ENCODE data around the gene OR52E6. TPM values are rescaled to one million over a fixed set of nuclear protein-coding genes. Genes with fewer than 3 reads are reported as not detected.

The OR52E6 gene
- total RNA-seq, 1 donor from 2014 or later: not detected

- Mint-ChIP-seq H3K9me3 (peaks cover 11% of the 10 kb centered on the region), H3K36me3 (no peaks in the 10 kb centered on the region), H3K4me1 (no peaks in the 10 kb centered on the region), H3K27ac (no peak overlapping the region), H3K4me3 (no peak overlapping the region), H3K27me3 (ENCODE audit: low read depth) (peaks cover 19% of the 10 kb centered on the region)
- TF ChIP-seq CTCF (IDR thresholded peaks at IDR 0.05; ENCODE audit: unreplicated experiment): no peak
- DNase-seq (ENCODE audit: low spot score in 2 of 2, unreplicated experiment in 2 of 2): no peak
Measured at GRCh38 chr11:5878564-5878963, 36.9 kb upstream of the OR52E6 start.

GRCh38 chr11:5865826-5866225 lies 24.1 kb upstream of the OR52E6 start:
- no peak for TF ChIP-seq CTCF (IDR thresholded peaks at IDR 0.05; ENCODE audit: unreplicated experiment)
- DNase-seq (ENCODE audit: low spot score in 2 of 2, unreplicated experiment in 2 of 2): no peak
- Mint-ChIP-seq H3K36me3 (no peaks in the 10 kb centered on the region), H3K4me1 (no peaks in the 10 kb centered on the region), H3K27ac (no peak overlapping the region), H3K4me3 (no peak overlapping the region), H3K27me3 (ENCODE audit: low read depth) (peaks cover 10% of the 10 kb centered on the region), H3K9me3 (peaks cover 16% of the 10 kb centered on the region)

GRCh38 chr11:5857590-5857989 lies 15.9 kb upstream of the OR52E6 start, which contains the start of gene OR52E8:
Gene OR52E8, minus strand, starts transcription at chr11:5857690. Its CDS starts 0 bp downstream, at chr11:5857690.
- no peak within 1 kb of the TSS for H3K27ac Mint-ChIP-seq

DNA sequence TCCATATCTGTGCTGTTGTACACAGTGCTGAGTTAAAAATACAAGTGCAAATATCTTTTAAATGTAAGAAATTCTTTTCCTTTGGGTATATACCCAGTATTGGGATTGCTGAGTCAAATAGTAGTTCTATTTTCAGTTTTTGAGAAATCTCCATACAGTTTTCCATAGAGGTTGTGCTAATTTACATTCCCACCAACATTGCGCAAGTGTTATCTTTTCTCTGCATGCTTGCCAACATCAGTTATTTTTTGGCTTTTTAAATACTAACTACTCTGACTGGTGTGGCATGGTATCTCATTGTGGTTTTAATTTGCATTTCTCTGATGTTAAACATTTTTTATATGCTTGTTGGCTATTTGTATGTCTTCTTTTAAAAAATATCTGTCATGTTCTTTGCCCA lies 9.3 kb upstream of the OR52E6 start:
- TF ChIP-seq CTCF (IDR thresholded peaks at IDR 0.05; ENCODE audit: unreplicated experiment): no peak
- Mint-ChIP-seq H3K9me3 (peaks cover 21% of the 10 kb centered on the region), H3K4me3 (no peak overlapping the region), H3K27ac (no peak overlapping the region), H3K36me3 (no peaks in the 10 kb centered on the region), H3K4me1 (no peaks in the 10 kb centered on the region), H3K27me3 (ENCODE audit: low read depth) (no peaks in the 10 kb centered on the region)
- no peak for DNase-seq (ENCODE audit: low spot score in 2 of 2, unreplicated experiment in 2 of 2)

More at GRCh38 chr11:5857590-5857989, 15.9 kb upstream of the OR52E6 start, which contains the start of gene OR52E8:
- H3K27me3 Mint-ChIP-seq (ENCODE audit: low read depth): peaks cover 19% of the 10 kb centered on the region
- no peak for DNase-seq (ENCODE audit: low spot score in 2 of 2, unreplicated experiment in 2 of 2)
- H3K4me1 Mint-ChIP-seq: no peaks in the 10 kb centered on the region
- peaks cover 12% of the 10 kb centered on the region for H3K9me3 Mint-ChIP-seq
- H3K36me3 Mint-ChIP-seq: no peaks in the 10 kb centered on the region
- no peak for TF ChIP-seq CTCF (IDR thresholded peaks at IDR 0.05; ENCODE audit: unreplicated experiment)
- H3K4me3 Mint-ChIP-seq: no peak within 1 kb of the TSS

DNA sequence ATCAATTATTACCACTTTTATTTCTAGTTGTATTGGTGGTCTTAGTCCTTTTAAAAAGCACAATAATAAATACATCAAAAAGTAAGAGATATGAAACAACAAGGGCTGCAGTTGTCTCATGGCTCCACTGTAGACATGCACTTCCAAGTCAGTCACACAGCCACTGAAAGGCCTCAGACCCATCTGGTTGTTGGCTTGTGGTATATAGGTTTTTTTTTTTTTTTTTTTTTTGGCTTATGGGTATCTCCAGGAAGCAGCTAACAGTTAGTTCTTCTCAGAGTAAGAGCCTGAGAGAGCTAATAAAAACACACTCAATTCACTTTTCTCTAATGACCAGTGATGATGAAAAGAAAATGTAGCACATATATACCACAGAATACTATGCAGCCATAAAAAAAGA lies 6.0 kb upstream of the OR52E6 start:
- no peak overlapping the region for H3K4me3 Mint-ChIP-seq
- no peak for DNase-seq (ENCODE audit: low spot score in 2 of 2, unreplicated experiment in 2 of 2)
- H3K27ac Mint-ChIP-seq: no peak overlapping the region
- no peaks in the 10 kb centered on the region for H3K27me3 Mint-ChIP-seq (ENCODE audit: low read depth)
- H3K4me1 Mint-ChIP-seq: no peaks in the 10 kb centered on the region
- TF ChIP-seq CTCF (IDR thresholded peaks at IDR 0.05; ENCODE audit: unreplicated experiment): no peak
- H3K36me3 Mint-ChIP-seq: no peaks in the 10 kb centered on the region
- H3K9me3 Mint-ChIP-seq: peaks cover 10% of the 10 kb centered on the region

GRCh38 chr11:5846701-5847100 lies 5.0 kb upstream of the OR52E6 start:
- Mint-ChIP-seq H3K4me1 (no peaks in the 10 kb centered on the region), H3K27ac (no peak overlapping the region), H3K27me3 (ENCODE audit: low read depth) (no peaks in the 10 kb centered on the region), H3K4me3 (no peak overlapping the region), H3K36me3 (no peaks in the 10 kb centered on the region), H3K9me3 (peaks cover 1% of the 10 kb centered on the region)
- no peak for TF ChIP-seq CTCF (IDR thresholded peaks at IDR 0.05; ENCODE audit: unreplicated experiment)
- no peak for DNase-seq (ENCODE audit: low spot score in 2 of 2, unreplicated experiment in 2 of 2)
